ACC112 (cell line): ENCODE measurements around the gene ITPKB.

Experiments
- H2AFZ ChIP-seq: fragments of 200-600 bp; sonication (generic); one replicate; pipeline ENCODE4 v1.6.0; 2017; ENCODE audit warnings: antibody characterized with exemption, low read length; ENCODE audit not compliant: unreplicated experiment
- H3K27ac ChIP-seq: fragments of 200-600 bp; sonication (generic); 2 replicates; pipeline ENCODE4 v1.5.1; 2014; ENCODE audit warnings: low read depth, mild to moderate bottlenecking, antibody characterized with exemption, low read length, moderate library complexity
- H3K27me3 ChIP-seq: fragments of 200-600 bp; sonication (generic); 2 replicates; pipeline ENCODE4 v1.6.1; 2014; ENCODE audit warnings: mild to moderate bottlenecking, antibody characterized with exemption, low read length, moderate library complexity, mixed read lengths; ENCODE audit not compliant: insufficient read depth
- H3K36me3 ChIP-seq: fragments of 200-600 bp; sonication (generic); 2 replicates; pipeline ENCODE4 v1.6.1; 2016; ENCODE audit warnings: mild to moderate bottlenecking, antibody characterized with exemption, low read length, moderate library complexity, mixed read lengths; ENCODE audit not compliant: insufficient read depth
- H3K4me1 ChIP-seq: fragments of 200-600 bp; sonication (generic); one replicate; pipeline ENCODE4 v1.6.1; 2016; ENCODE audit warnings: low read length, mixed read lengths; ENCODE audit not compliant: insufficient read depth, unreplicated experiment, control insufficient read depth
- H3K4me3 ChIP-seq: fragments of 200-600 bp; sonication (generic); 2 replicates; pipeline ENCODE4 v1.5.1; 2014; ENCODE audit warnings: mild to moderate bottlenecking, low read depth, low read length
- H3K79me2 ChIP-seq: fragments of 200-600 bp; sonication (generic); one replicate; pipeline ENCODE4 v1.6.0; 2016; ENCODE audit warnings: low read length; ENCODE audit not compliant: control insufficient read depth, unreplicated experiment, insufficient read depth

ITPKB gene

DNA sequence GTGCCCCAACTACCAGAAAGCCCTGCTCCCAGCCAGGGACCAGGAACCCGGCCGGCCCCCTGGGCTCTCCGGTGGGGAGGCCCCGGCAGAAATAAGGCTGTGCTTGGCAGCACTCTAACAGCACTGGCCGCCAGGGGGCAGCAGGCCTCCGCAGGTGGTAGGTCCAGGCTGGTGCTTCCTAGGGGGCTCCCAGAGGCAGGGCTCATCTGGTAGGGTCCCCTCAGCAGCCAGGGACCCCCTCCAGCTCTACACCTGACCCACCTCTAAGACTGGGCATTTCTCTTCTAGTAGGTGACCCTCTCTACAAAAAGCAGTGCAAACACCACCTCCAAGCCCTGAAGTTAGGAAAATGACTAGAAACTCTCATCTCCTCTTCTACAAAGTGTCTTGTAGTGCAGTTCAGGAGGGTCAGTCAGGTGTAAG, 104.9 kb downstream of the ITPKB start:
- H3K4me3 ChIP-seq, result no peak overlapping the region
- H3K4me1 ChIP-seq, result no peaks in the 10 kb centered on the region
- no peaks in the 10 kb centered on the region for H3K36me3 ChIP-seq
- H2AFZ ChIP-seq, result no peak overlapping the region
- no peaks in the 10 kb centered on the region for H3K27me3 ChIP-seq
- H3K27ac ChIP-seq, result no peak overlapping the region
- no peaks in the 10 kb centered on the region for H3K79me2 ChIP-seq

DNA sequence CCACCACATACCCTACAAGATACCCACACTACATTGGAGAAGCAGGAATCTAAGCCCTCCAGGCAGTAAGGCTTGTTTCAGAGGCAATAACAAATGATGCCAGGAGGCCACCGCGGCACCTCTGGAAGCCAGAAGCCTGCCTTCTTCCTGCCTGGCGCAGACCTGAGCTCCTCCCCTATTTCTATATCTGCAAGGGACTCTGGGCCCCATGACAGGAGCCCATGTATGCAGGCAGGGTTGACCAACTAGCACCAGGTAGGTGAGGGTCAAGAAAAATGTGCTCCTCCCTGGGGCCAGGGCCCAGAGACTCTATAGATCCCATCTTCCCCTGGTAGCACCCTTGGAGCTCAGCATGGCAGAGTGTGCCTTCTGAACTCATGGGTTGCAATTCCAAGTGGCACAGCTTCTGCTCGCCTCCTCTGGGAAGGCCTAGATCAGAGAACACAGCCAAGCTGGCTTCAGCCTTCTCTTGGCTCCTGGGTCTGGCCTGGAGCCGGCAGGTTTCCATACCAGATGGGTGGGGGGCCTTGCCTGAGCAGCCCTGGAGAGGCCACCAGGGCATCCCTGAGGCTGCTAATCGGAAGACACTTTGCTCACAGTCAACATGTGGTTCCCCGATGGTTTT, 105.4 kb downstream of the ITPKB start:
- Histone ChIP-seq H3K36me3 (no peaks in the 10 kb centered on the region), H2AFZ (no peak overlapping the region)

DNA sequence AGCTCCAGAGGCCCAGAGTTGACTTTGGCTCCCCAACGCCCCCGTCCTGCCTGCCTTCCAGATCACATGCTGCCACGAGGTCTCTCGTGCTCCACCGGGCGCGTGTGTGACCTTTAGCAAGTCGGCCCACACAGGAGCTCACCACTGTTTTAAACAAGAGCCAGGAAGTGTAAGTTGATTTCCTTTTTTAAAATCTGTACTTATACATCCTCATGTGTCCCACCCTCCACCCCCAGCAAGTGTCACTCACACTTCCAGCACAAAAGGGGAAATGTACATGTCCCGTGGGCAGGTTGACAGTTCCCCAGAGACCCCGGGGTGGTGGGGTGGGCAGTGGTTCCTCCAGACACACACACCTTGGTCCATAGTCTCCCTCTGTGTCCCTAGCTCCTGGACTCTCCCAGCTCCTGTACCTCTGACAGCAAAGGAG, 106.1 kb downstream of the ITPKB start:
- Histone ChIP-seq H3K79me2 (no peaks in the 10 kb centered on the region), H3K36me3 (no peaks in the 10 kb centered on the region), H3K4me1 (no peaks in the 10 kb centered on the region), H3K27me3 (no peaks in the 10 kb centered on the region), H3K27ac (no peak overlapping the region), H3K4me3 (no peak overlapping the region), H2AFZ (no peak overlapping the region)

More for the DNA sequence above, 105.4 kb downstream of the ITPKB start:
- Histone ChIP-seq H3K27ac (no peak overlapping the region), H3K4me1 (no peaks in the 10 kb centered on the region), H3K4me3 (no peak overlapping the region), H3K27me3 (no peaks in the 10 kb centered on the region), H3K79me2 (no peaks in the 10 kb centered on the region)

DNA sequence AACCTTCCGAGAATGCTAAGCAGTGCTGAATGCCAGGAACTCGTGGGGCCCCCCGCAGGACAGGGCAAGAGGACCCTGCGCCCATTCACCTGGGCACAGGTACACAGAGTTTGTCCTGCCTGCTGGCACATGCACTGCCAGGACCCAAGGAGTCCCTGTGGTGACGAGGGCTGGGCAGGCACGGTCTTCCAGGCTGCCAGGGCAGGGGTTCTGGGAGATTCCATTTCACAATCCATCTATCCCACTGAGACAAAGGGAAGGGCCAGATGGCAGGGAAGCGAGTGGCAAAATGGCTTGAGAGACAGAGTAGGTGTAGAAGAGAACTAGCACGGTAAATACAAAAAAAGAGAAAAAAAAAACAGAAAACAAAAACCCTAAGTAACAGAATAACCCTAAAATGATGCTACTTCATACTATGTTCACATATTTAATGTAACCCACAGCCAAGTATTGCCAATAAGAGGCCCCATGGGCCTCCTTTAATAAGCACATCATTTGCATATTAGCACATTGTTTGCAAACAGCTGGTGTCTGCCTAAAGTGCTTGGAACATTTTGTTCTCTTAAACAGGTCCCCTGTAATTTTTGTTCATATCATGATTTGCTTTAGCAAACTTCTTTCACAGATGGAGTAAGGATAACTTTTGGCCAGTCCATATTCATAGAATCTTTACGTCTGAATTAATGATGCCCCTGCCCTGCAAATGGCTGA, 106.8 kb downstream of the ITPKB start:
- Histone ChIP-seq H3K27ac (no peak overlapping the region), H3K4me1 (no peaks in the 10 kb centered on the region), H3K4me3 (no peak overlapping the region)

GRCh38 chr1:226631229-226632000, 107.7 kb downstream of the ITPKB start:
- H3K4me1 ChIP-seq, result no peaks in the 10 kb centered on the region
- no peak overlapping the region for H3K4me3 ChIP-seq

More for the DNA sequence above, 106.8 kb downstream of the ITPKB start:
- Histone ChIP-seq H2AFZ (no peak overlapping the region), H3K27me3 (no peaks in the 10 kb centered on the region), H3K36me3 (no peaks in the 10 kb centered on the region), H3K79me2 (no peaks in the 10 kb centered on the region)

DNA sequence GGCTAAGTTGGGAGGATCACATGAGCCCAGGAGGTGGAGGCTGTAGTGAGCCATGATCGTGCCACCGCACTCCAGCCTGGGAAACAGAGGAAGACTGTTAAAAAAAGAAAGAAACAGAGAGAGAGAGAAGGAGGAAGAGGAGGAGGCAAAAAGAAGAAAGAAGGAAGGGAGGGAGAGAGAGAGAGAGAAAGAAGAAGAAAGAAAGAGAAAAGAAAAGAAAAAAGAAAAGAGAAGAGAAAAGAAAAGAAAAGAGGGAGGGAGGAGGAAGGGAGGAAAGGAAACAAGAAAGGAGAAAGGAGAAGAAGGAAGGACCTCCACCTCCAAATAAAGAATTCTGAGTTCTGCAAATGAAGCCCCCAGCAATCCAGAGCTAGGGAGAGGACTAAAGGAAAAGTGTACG, 108.5 kb downstream of the ITPKB start:
- Histone ChIP-seq H3K36me3 (no peaks in the 10 kb centered on the region), H3K4me1 (no peaks in the 10 kb centered on the region), H3K79me2 (no peaks in the 10 kb centered on the region), H3K27ac (no peak overlapping the region), H2AFZ (no peak overlapping the region), H3K4me3 (no peak overlapping the region), H3K27me3 (no peaks in the 10 kb centered on the region)

More at GRCh38 chr1:226631229-226632000, 107.7 kb downstream of the ITPKB start:
- Histone ChIP-seq H3K36me3 (no peaks in the 10 kb centered on the region), H3K79me2 (no peaks in the 10 kb centered on the region), H3K27ac (no peak overlapping the region), H3K27me3 (no peaks in the 10 kb centered on the region), H2AFZ (no peak overlapping the region)

- no peak overlapping the region for H2AFZ ChIP-seq
- no peak overlapping the region for H3K27ac ChIP-seq
- no peaks in the 10 kb centered on the region for H3K27me3 ChIP-seq
- H3K4me3 ChIP-seq, result no peak overlapping the region
- no peaks in the 10 kb centered on the region for H3K4me1 ChIP-seq
- H3K36me3 ChIP-seq, result no peaks in the 10 kb centered on the region
- H3K79me2 ChIP-seq, result no peaks in the 10 kb centered on the region
Measured at GRCh38 chr1:226629896-226630550, 109.1 kb downstream of the ITPKB start.

DNA sequence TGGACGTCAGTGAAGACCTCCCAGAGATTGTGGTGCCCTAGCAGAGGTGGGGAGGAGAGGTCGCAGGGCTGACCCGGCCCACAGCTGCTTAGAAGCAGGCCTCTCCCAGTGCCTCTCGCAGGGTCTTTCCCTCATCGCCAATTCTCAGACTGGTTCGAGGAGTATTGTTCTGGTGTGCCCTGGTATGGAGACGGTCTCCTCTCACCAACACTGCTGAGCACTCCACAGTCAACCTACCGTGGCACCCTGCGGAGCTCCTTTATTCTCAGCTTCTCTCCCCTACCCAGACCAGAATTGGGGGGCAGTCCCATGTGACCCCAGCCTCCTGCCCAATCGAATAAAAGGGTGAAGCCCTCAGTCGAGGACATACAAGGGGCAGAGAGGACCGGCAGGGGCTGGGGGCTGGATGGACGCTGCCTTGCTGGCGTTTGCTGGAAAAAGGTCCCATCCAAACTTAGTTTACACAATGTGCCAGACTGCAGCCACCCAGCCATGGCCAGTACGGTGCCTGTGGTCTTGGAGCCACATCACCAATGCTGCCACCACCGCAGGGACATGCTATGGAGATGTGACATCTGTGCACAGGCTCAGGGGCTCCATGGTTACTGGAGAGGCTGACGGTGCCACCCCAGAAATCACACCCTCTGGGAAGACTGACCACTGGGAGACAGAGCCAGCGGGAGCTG, 109.7 kb downstream of the ITPKB start:
- no peaks in the 10 kb centered on the region for H3K79me2 ChIP-seq
- no peaks in the 10 kb centered on the region for H3K4me1 ChIP-seq
- H3K4me3 ChIP-seq, result no peak overlapping the region
- no peaks in the 10 kb centered on the region for H3K27me3 ChIP-seq
- H2AFZ ChIP-seq, result no peak overlapping the region
- no peaks in the 10 kb centered on the region for H3K36me3 ChIP-seq
- no peak overlapping the region for H3K27ac ChIP-seq

DNA sequence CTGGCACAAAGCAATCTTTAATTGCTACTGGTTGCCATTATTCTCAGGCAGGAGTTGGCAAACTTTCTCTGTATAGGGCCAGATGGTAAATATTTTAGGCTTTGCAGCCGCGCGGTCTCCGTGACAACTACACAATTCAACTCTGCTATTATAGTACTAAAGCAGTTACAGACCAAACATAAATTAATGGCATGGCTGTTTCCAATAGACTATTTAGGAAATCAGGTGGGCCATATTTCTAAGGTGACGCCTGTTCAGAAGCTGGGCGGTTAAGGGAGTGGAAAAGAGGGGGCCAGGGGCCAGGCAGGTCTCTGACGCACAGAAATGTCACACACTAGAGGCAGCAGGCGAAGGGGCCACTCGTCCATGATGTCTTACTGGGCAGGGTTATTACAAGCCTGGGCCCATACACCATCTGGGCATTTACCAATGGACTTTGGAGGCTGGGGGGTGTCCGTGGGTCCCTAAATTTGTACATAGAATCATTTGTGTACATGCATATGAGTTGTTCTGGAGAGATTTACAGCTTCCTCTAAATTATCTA, 110.4 kb downstream of the ITPKB start:
- H3K4me1 ChIP-seq, result no peaks in the 10 kb centered on the region
- no peak overlapping the region for H3K27ac ChIP-seq
- no peak overlapping the region for H3K4me3 ChIP-seq
- H2AFZ ChIP-seq, result no peak overlapping the region
- H3K36me3 ChIP-seq, result no peaks in the 10 kb centered on the region
- no peaks in the 10 kb centered on the region for H3K27me3 ChIP-seq
- H3K79me2 ChIP-seq, result no peaks in the 10 kb centered on the region
